H4 (cell line): ENCODE data around the gene PGA4. TPM values are rescaled to one million over a fixed set of nuclear protein-coding genes. Genes with fewer than 3 reads are reported as not detected.
A peak's percentile ranks its signal among the peaks of the same experiment; 100 is the strongest.
"Not testable (repeated sequence)": the region's sequence is repeated elsewhere in the genome, so short reads cannot be mapped to it uniquely, and the experiment has no call there.

Experiments
- DNase-seq: peaks from one replicate; pipeline ENCODE4 v3.0.0-alpha.2; 2015; ENCODE audit warnings: low spot score
- total RNA-seq: library from RNA; depleted of rRNA; stranded (reverse); fragments of >200 nt; shearing (Covaris generic); gene quantifications from 2 replicates; pipeline ENCODE4 v1.2.3, GENCODE V29; 2014; rRNA removed

PGA4 gene
- total RNA-seq: not detected in 2 replicates

DNA sequence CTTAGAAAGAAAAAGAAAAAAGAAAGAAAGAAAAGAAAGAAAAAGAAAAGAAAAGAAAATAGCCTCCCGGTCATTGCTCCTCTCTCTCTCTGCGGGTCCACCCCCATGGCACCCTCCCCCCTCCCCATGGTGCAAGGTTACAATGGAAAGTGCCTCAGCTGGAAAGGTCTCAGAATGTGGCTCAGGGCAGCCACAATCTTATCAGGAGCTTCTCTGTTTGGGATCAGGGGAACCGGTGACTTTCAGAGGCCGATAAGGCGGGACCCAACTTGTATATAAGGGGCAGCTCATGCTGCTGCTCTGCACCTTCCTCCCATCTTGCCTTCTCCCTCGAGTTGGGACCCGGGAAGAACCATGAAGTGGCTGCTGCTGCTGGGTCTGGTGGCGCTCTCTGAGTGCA lies at the start of gene PGA4:
PGA4 (plus strand) TSS at position 301 of the 400 bp plus-strand sequence; CDS start at position 355, 54 bp downstream.
- DNase-seq: not testable (repeated sequence)

DNA sequence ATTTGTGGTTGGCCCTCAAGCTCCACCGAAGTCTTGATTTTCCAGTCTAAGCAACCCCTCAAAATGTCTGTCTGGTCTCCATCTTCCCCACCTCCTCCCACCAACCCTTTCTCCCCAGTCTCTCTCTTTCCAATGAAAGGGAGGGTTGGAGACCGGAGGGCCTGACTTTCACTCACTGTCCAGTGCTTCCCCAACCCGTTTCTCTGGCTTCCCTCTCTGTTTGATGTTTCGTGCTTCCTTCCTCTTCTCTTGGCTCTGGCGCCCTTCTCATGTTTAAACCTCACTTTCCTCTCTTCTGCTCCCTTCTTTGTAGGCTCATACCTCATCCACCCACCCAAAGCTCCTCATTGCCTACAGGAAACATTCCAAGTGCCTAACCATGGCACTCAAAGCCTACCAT lies 49.8 kb upstream of the PGA4 start:
- no peak for DNase-seq

GRCh38 chr11:61172888-61173287 lies 49.3 kb upstream of the PGA4 start:
- DNase-seq: no peak

DNA sequence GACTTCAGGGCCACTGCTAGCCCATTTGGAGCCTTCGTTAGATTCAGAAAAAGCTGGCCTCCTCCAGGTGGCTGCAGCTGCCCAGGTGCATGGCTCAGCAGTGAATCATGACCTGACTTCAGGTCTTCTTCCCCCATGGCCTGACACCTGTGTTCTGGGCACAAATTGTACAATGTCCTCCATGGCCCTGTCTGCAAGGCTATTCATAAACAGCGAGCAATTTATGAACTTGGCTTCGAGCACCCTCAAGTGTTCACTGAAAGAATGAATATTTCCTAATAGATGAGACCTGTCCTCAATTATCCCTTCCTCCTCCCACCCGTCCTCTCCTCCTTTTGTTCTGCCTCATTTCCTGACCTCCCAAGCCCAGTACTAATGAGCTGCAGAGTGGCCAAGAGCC lies 48.7 kb upstream of the PGA4 start:
- DNase-seq: no peak

DNA sequence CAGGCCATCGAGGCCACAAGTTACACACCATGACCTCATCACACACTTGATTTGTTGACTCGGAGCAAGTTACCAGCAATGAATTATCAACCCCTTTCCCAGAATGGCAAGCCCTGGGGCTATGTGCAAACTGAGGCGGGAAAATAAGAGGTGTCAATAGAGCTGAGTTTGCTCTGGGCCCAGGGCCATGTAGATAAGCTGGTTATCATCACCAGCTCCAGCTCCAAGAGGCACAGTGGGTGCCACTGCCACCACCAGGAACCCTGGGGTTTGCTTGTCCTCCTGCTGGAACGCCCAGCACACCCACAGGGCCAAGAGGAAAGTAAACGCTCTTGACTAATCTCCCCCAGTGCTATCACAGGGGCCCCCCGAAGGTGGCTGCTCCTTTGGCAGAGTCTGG lies 47.9 kb upstream of the PGA4 start:
- DNase-seq: no peak

GRCh38 chr11:61174949-61175348 lies 47.2 kb upstream of the PGA4 start:
- no peak for DNase-seq

GRCh38 chr11:61176446-61176845 lies 45.7 kb upstream of the PGA4 start:
- DNase-seq: no peak

- not testable (repeated sequence) for DNase-seq
Observed at GRCh38 chr11:61180205-61180604, 41.9 kb upstream of the PGA4 start.

DNA sequence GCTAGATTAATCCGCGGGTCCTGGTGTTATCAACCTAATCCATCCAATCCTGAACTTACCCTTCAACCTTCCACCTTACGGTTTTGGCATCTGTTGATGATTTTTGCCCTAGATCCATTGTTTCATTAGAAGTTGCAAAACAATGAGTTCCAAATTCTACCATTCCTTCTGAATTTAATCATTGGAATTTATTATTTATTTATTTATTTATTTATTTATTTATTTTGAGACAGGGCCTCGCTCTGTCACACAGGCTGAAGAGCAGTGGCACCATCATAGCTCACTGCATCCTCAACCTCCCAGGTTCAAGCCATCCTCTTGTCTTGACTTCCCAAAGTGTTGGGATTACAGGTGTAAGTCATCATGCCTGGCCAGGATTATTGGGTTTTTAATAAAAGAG lies 40.7 kb upstream of the PGA4 start:
- no peak for DNase-seq

DNA sequence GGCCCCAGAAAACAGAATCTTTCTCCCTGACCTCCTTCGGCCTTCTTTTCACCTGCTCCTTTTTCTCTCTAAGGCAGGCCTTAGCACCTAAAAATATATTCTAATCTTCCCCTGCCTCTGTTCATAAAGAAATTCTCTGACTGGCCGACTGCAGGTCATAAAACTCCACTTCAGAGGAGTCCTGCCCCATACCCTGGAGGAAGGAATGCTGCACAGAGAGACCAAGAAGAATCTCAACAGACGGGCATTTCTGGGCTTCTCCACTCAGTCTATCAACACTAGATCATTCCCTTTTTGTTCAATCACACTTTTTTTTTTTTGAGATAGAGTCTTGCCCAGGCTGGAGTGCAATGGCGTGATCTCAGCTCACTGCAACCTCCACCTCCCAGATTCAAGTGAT lies 38.5 kb upstream of the PGA4 start:
- DNase-seq: no peak

GRCh38 chr11:61186504-61186903 lies 35.6 kb upstream of the PGA4 start:
- no peak for DNase-seq

GRCh38 chr11:61187505-61188130 lies 34.5 kb upstream of the PGA4 start:
- DNase-seq: peak; percentile 71

- no peak for DNase-seq
Observed at GRCh38 chr11:61189933-61190332, 32.2 kb upstream of the PGA4 start.

GRCh38 chr11:61193596-61193995 lies 28.6 kb upstream of the PGA4 start:
- DNase-seq: no peak

GRCh38 chr11:61194169-61194671 lies 27.9 kb upstream of the PGA4 start:
- no peak for DNase-seq

DNA sequence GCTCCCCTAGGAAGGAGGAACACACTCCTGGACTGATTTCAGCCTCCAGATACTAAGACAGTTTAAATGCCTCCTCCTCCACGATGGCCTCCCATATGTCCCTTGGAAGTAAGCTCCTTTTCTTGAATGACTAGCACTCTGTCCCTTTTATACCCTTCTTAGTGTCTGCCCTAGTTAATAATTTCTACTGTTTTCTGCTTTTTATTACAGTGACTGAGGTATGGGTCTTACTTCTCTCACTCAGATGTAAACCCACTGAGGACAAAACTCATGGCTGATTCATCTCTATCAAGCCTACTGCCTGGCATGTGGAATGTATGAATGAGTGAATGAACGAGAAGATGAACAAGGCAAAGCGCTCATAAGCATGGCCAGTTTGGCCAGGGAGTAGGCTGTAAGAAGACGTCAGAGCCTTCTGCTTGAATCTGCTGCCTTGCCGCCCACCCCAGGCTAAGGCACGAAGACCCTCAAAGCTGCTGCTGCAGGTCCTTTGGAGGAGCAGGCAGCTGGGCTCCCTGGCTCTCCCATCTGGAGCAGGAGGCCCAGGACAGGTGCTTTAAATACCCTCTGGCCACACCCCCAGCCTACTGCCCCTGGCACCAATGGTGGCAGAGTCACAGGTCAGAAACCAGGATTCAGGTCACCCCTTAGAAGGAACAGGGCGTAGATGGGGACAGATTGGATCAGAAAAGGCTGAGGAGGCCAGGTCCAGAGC lies 27.0 kb upstream of the PGA4 start:
- DNase-seq: no peak

GRCh38 chr11:61195719-61196118 lies 26.4 kb upstream of the PGA4 start:
- no peak for DNase-seq

DNA sequence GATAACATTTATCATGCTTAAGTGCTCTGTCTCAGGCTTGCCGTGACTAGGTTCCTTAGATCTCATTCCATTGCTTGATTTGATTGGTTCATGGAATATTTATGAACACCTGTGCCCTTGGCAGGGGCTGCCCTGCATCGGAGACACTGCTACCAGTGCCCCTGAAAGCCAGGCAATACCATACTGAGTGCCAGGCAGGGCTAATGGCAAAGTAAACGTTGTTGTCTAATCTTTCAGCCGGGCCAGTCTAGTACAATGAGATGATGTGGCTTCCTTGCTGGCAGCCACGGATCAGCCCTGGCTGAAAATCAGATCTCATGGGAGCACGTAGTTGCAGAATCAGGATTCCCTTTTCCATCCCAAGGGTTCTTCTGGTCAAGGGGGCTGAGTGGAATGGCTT lies 23.8 kb upstream of the PGA4 start:
- no peak for DNase-seq

GRCh38 chr11:61198948-61199523 lies 23.1 kb upstream of the PGA4 start:
- DNase-seq: no peak

GRCh38 chr11:61201476-61201875 lies 20.7 kb upstream of the PGA4 start:
- DNase-seq: no peak

GRCh38 chr11:61202950-61203746 lies 19.0 kb upstream of the PGA4 start, which contains the start of gene PGA3:
TSS of gene PGA3 (plus strand) at chr11:61203515. CDS start at chr11:61203565, 50 bp downstream.
- not testable (repeated sequence) for DNase-seq

GRCh38 chr11:61203873-61204272 lies 18.3 kb upstream of the PGA4 start:
- not testable (repeated sequence) for DNase-seq
